Activated T-cell treated with anti-CD3 and anti-CD28 coated beads, Interleukin-2, amount 50 U/mL, for 48 hours (primary cell): ENCODE data around the gene PCDHGB3.
"Not testable (repeated sequence)": the region's sequence is repeated elsewhere in the genome, so short reads cannot be mapped to it uniquely, and the experiment has no call there.

Source experiments
- DNase-seq, 2 experiments: peaks; one replicate each; pipeline ENCODE4 v3.0.0-alpha.2; 2020

Gene PCDHGB3

GRCh38 chr5:141359790-141360426 is 10.1 kb upstream of the PCDHGB3 start, which contains the start of gene PCDHGB2:
Gene PCDHGB2, plus strand, starts transcription at chr5:141359994. Its CDS starts 142 bp downstream, at chr5:141360136.
- no peak for DNase-seq

- DNase-seq: no peak
Observed at GRCh38 chr5:141360685-141361084, 9.4 kb upstream of the PCDHGB3 start.

GRCh38 chr5:141362719-141363118 is 7.3 kb upstream of the PCDHGB3 start:
- DNase-seq: no peak

GRCh38 chr5:141363952-141364660 is 5.9 kb upstream of the PCDHGB3 start, which contains the start of gene PCDHGA5:
Gene PCDHGA5, plus strand, starts transcription at chr5:141364162. Its CDS starts 169 bp downstream, at chr5:141364331.
- DNase-seq: no peak

GRCh38 chr5:141366016-141366896 is 3.8 kb upstream of the PCDHGB3 start:
- DNase-seq: no peak

GRCh38 chr5:141371572-141372475 is 1.8 kb downstream of the PCDHGB3 start:
- DNase-seq: no peak

GRCh38 chr5:141373673-141374317 is 3.8 kb downstream of the PCDHGB3 start, which contains the start of gene PCDHGA6:
Gene PCDHGA6, plus strand, starts transcription at chr5:141373891. Its CDS starts 193 bp downstream, at chr5:141374084.
- DNase-seq: no peak

- DNase-seq: no peak
Observed at GRCh38 chr5:141374627-141375026, 4.6 kb downstream of the PCDHGB3 start.

- DNase-seq: not testable (repeated sequence)
Observed at GRCh38 chr5:141375444-141376155, 5.6 kb downstream of the PCDHGB3 start.

- DNase-seq: no peak
Observed at GRCh38 chr5:141382469-141383294, 12.6 kb downstream of the PCDHGB3 start, which contains the start of gene PCDHGA7. Gene PCDHGA7, plus strand, starts transcription at chr5:141382742. Its CDS starts 158 bp downstream, at chr5:141382900.

GRCh38 chr5:141383345-141383744 is 13.3 kb downstream of the PCDHGB3 start:
- no peak for DNase-seq

- DNase-seq: no peak
Observed at GRCh38 chr5:141384471-141385267, 14.6 kb downstream of the PCDHGB3 start.

- not testable (repeated sequence) for DNase-seq
Observed at GRCh38 chr5:141387557-141388311, 17.7 kb downstream of the PCDHGB3 start, which contains the start of gene PCDHGB4. Gene PCDHGB4, plus strand, starts transcription at chr5:141387698. Its CDS starts 187 bp downstream, at chr5:141387885.

GRCh38 chr5:141388661-141389060 is 18.6 kb downstream of the PCDHGB3 start:
- no peak for DNase-seq

- no peak for DNase-seq
Observed at GRCh38 chr5:141389153-141390042, 19.4 kb downstream of the PCDHGB3 start.

- DNase-seq: no peak
Observed at GRCh38 chr5:141392429-141393198, 22.6 kb downstream of the PCDHGB3 start, which contains the start of gene PCDHGA8. Gene PCDHGA8, plus strand, starts transcription at chr5:141392633. Its CDS starts 181 bp downstream, at chr5:141392814.
